NCI-H510A treated with DMSO at 0.1 percent for 48 hours (cell line): ENCODE results near the gene IRF3.

Experiments
- DNase-seq: peaks from one replicate; lab custom pipeline; 2025; lab: John Stamatoyannopoulos, UW

Gene IRF3

GRCh38 chr19:49665351-49666119, at the start of gene IRF3, which contains the start of gene BCL2L12:
IRF3 (minus strand) TSS chr19:49665857; CDS start chr19:49664838, 1,019 bp downstream.
BCL2L12 (plus strand) TSS chr19:49665933; CDS start chr19:49666693, 760 bp downstream.
- DNase-seq, result peak; percentile 98

- no peak for DNase-seq
Measured at GRCh38 chr19:49713236-49713845, 47.7 kb upstream of the IRF3 start.

DNA sequence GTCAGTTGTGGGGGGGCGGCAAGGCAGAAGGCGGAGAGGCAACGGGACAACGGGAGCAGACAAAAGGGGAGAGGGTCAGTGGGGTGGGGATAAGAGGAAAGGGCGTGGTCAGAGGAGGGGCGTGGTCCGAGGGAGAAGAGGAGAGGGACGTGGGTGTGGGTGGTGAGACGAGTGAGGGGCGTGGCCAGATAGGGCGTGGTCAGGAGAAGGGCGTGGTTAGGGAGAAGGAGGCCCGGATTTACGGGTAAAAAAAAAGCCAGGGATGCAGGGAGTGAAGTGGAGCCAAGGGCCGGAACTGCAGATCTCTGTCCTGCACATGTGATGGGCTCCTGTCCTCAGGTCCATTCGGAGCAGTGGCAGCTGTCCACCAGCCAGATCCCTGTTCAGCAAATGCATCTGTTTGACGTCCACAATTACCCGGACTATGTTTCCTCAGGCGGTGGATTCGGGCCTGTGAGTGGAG, 46.8 kb upstream of the IRF3 start:
- no peak for DNase-seq

DNA sequence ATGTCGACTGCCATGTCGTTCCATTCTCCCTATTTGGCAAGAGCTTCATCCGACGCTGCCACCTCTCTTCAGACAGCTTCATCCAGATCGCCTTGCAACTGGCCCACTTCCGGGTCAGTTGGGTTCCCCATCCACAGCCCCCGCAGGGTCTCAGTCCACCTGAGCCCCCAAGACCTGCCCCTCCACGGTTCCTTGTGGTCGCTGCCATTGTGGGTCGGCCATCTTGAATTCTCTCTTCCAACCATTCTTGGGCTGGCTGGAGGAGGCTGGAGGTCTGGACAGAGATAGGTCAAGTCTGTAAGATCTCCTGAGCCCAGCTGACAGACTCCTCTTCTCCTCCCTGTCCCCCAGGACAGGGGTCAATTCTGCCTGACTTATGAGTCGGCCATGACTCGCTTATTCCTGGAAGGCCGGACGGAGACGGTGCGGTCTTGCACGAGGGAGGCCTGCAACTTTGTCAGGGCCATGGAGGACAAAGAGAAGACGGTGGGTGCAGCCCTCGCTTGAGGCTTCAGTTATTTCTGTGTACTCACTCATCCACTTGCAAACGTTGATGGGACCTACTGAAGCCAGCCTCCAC, 44.8 kb upstream of the IRF3 start:
- no peak for DNase-seq

- no peak for DNase-seq
Measured at GRCh38 chr19:49705919-49706318, 40.3 kb upstream of the IRF3 start.

GRCh38 chr19:49704888-49705642, 39.4 kb upstream of the IRF3 start:
- no peak for DNase-seq

DNA sequence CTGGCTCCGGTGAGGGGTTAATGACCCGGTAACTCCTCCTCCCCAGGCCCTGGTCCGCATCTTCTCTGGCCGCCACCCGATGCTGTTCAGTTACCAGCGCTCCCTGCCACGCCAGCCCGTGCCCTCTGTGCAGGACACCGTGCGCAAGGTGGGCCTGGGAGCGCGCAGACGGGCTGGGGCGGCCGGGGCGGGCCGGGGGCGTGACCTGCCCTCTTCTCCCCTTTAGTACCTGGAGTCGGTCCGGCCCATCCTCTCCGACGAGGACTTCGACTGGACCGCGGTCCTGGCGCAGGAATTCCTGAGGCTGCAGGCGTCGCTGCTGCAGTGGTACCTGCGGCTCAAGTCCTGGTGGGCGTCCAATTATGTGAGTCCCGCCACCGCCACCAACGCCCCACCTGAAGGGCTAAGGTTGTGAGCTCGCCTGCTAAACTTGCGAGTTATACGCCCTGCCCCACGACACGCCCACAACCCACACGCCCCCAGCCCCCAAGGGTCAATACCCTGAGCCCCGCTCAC, 35.7 kb upstream of the IRF3 start:
- DNase-seq, result no peak

GRCh38 chr19:49700563-49700962, 34.9 kb upstream of the IRF3 start:
- no peak for DNase-seq

- no peak for DNase-seq
Measured at GRCh38 chr19:49699364-49699763, 33.7 kb upstream of the IRF3 start.

GRCh38 chr19:49696865-49697264, 31.2 kb upstream of the IRF3 start:
- no peak for DNase-seq

- DNase-seq, result no peak
Measured at GRCh38 chr19:49696115-49696514, 30.5 kb upstream of the IRF3 start.

DNA sequence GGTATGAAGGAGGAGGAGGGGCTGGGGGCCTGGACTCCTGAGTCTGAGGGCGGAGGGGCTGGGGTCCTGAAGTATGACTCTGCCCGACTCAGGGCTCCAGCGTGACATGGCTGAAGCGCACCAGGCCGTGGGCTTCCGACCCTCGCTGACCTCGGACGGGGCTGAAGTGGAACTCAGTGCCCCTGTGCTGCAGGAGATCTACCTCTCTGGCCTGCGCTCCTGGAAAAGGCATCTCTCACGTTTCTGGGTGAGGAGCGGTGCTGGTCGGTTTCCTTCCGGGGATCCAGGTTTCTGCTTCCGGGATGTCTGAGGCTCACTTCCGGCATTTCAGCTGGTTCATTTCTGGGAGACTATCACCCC, 26.5 kb upstream of the IRF3 start:
- DNase-seq, result no peak

DNA sequence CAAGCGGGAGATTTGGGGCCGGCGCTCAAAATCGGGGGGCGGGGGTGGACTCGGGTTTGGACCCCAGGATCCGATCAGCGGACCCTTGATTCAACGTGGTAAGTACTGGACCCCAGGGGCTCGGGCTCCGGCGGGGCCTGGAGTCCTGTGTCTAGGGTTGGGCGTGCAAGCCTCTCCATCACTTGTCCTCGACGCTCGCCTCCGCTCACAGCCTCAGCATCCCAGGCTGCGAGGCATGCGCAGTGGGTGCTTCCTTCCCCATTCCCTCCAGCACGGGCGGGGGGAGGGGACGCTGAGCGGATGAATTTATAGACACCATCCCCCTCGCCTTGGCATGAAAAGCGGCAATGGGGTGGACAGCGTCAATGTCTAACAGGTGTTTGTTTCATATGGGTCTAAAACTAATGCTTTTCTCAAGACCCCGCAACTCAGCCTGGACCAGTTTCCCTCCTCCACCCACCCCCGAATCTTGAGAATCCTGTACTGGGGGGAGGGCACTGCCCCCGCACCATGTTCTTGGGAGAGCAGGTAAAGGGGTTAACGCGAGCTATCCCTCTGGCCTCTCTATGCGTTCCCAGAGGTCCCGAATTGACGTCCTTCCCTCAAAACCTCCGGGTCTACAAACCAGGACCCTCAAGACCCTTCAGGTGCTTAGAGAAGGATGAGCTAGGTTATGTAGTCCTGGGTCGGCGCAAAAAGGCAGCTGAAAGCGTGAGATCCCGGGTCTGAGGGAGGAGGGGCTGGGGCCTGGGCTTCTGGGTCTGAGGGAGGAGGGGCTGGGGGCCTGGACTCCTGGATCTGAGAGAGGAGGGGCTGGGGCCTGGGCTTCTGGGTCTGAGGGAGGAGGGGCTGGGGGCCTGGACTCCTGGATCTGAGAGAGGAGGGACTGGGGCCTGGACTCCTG, 25.8 kb upstream of the IRF3 start:
- DNase-seq, result peak; percentile 86

- DNase-seq, result peak; percentile 98
Measured at GRCh38 chr19:49690656-49691242, 25.1 kb upstream of the IRF3 start, which contains the start of gene CPT1C. CPT1C (plus strand) TSS chr19:49691116; CDS start chr19:49692253, 1,137 bp downstream.

DNA sequence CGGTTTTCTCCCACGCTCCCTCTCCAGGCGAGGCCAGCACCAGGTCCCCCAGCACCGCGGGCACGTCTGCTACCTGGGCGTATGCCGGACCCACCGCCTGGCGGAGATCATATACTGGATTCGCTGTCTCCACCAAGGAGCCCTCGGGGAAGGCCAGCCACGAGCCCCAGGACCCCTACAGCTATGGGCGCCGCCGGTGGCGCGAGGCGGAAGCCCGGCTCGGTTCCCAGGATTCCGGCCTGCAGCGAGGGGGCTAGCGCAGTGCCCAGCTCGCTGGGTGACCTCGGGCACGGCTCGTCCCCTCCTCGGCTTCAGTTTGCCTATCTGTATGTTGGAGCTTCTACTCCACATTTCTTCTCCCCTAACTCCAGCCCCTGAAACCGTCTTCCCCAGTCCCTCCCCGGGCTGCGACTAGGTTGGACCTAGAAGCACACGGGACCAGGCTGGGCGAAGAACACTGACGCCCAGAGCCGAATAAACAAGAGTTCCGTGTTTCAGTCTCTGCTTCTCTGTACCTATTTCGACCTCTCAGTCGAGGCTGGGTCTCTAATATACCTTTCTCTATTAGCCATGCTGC, 24.5 kb upstream of the IRF3 start:
- peak; percentile 84 for DNase-seq

GRCh38 chr19:49689133-49690078, 23.7 kb upstream of the IRF3 start, which contains the start of gene ADM5:
ADM5 (plus strand) TSS chr19:49689594; CDS start chr19:49689838, 244 bp downstream.
- DNase-seq, result peak; percentile 82

DNA sequence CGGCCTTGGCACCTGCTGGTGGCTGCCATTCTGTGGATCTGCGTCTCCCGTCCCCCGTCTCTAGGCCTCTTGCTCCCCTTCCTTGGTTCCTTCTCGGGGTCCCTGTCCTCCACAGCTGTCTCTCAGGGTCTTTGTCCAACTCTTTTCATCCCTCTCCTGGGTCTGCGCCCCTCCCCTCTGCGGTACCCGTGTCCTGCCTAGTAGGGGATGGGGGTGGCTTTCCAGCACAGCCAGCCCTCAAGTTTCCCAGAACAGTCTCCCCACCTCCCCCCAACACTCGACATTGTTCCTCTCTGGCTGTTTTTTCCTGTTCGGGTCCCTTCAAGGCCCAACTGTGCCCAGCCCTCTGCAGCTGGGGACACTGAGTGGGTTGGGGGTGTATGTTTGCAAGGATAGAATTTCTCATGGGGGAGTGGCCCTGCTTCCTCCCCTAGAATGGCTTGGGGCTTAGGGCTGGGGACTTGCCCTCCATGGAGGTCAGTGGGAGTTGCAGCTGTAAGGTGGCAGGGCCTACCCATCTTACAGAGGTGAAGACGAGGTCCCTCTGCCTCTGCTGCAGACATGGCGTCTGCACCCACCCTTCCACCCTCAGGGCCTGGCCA, 23.0 kb upstream of the IRF3 start:
- no peak for DNase-seq

DNA sequence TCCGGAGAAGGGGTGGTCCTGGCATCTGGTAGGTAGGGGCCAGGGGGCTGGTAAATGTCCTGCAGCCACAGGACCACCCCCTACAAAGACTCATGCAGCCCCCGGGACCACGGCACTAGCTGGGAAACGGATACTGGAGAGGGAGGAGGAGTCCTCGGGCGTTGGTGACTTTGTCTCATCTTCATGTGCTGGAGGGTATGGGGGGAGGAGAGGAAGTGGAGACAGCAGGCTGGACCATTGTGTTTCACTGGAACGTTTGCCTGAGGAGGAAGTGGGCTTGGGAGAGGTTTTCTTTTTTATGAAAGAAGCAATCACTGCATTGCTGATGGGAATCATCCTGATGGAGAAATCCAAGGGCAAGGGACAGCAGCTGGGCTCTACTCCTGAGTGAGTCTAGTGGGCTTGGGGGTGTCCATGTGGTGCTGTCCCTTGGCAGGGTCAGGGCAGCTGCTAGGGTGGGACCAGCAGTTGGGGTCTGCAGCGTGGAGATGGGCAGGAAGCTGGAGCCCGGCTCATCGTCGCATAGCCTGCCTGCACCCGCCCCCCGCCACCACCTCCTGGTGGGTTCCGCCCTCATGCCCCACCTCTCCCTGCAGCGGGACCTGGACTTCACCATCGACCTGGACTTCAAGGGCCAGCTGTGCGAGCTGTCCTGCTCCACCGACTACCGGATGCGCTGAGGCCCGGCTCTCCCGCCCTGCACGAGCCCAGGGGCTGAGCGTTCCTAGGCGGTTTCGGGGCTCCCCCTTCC, 22.1 kb upstream of the IRF3 start:
- no peak for DNase-seq
